T-helper 2 cell treated with Interferon-gamma antibody and Interleukin-4, amounts not matched to agents 5 μg/mL and 100 μg/mL, for 36 hours (primary cell): Measurements from ENCODE around the gene SPEM2.
"Not testable (repeated sequence)": the region's sequence is repeated elsewhere in the genome, so short reads cannot be mapped to it uniquely, and the experiment has no call there.

ENCODE experiments used
- DNase-seq: peaks from one replicate; pipeline ENCODE4 v3.0.0; 2021; ENCODE audit warnings: low spot score
- H3K27ac Mint-ChIP-seq: one replicate; pipeline ENCODE4 v1.8.0; 2021; ENCODE audit warnings: mild to moderate bottlenecking, mixed read lengths
- H3K27me3 Mint-ChIP-seq: one replicate; pipeline ENCODE4 v1.8.0; 2021; ENCODE audit warnings: low read depth, mixed read lengths
- H3K36me3 Mint-ChIP-seq: one replicate; pipeline ENCODE4 v1.8.0; 2021; ENCODE audit warnings: low read depth, mixed read lengths
- H3K4me1 Mint-ChIP-seq: one replicate; pipeline ENCODE4 v1.8.0; 2021; ENCODE audit warnings: low read depth, mixed read lengths
- H3K4me3 Mint-ChIP-seq: one replicate; pipeline ENCODE4 v1.8.0; 2022; ENCODE audit warnings: mild to moderate bottlenecking, moderate library complexity, mixed read lengths
- H3K9me3 Mint-ChIP-seq: one replicate; pipeline ENCODE4 v1.8.0; 2021; ENCODE audit warnings: mixed read lengths

The SPEM2 gene

GRCh38 chr17:7474767-7475166, 49.4 kb downstream of the SPEM2 start:
- not testable (repeated sequence) for DNase-seq, H3K36me3 Mint-ChIP-seq, H3K4me3 Mint-ChIP-seq, H3K9me3 Mint-ChIP-seq, H3K27ac Mint-ChIP-seq, H3K27me3 Mint-ChIP-seq
- H3K4me1 Mint-ChIP-seq = peaks cover 34% of the 10 kb centered on the region

GRCh38 chr17:7475764-7476422, 50.5 kb downstream of the SPEM2 start:
- H3K27me3 Mint-ChIP-seq = no peaks in the 10 kb centered on the region
- H3K4me1 Mint-ChIP-seq = peaks cover 38% of the 10 kb centered on the region
- DNase-seq = no peak
- H3K9me3 Mint-ChIP-seq = no peaks in the 10 kb centered on the region
- no peaks in the 10 kb centered on the region for H3K36me3 Mint-ChIP-seq
- no peak overlapping the region for H3K4me3 Mint-ChIP-seq
- peak overlapping the region; percentile 17 for H3K27ac Mint-ChIP-seq

- no peak for DNase-seq
- no peak overlapping the region for H3K4me3 Mint-ChIP-seq
- H3K4me1 Mint-ChIP-seq = peaks cover 37% of the 10 kb centered on the region
- H3K36me3 Mint-ChIP-seq = no peaks in the 10 kb centered on the region
- no peaks in the 10 kb centered on the region for H3K27me3 Mint-ChIP-seq
- H3K27ac Mint-ChIP-seq = peak overlapping the region; percentile 17
- H3K9me3 Mint-ChIP-seq = no peaks in the 10 kb centered on the region
Observed at GRCh38 chr17:7476494-7476893, 51.1 kb downstream of the SPEM2 start.

GRCh38 chr17:7476951-7477350, 51.5 kb downstream of the SPEM2 start:
- Mint-ChIP-seq H3K27me3 (no peaks in the 10 kb centered on the region), H3K4me1 (peaks cover 32% of the 10 kb centered on the region), H3K36me3 (no peaks in the 10 kb centered on the region), H3K9me3 (no peaks in the 10 kb centered on the region), H3K27ac (peak overlapping the region; percentile 17), H3K4me3 (no peak overlapping the region)
- DNase-seq = no peak
